Sigmoid colon (tissue), 4 donors: ENCODE measurements around the gene QKI.

Experiments
- POLR2A ChIP-seq, 2 donors: fragments of 450-650 bp; IDR thresholded peaks; one replicate each; pipeline ENCODE4 v1.6.1; 2016; ENCODE audit warnings: antibody characterized with exemption in 2 of 2, mild to moderate bottlenecking in 2 of 2, moderate library complexity in 2 of 2
- POLR2AphosphoS5 ChIP-seq, 4 donors: sonication (generic); formaldehyde crosslinking; IDR thresholded peaks; one replicate each; pipeline ENCODE4 v1.6.1; 2017; ENCODE audit warnings: antibody characterized with exemption in 4 of 4
- TF ChIP-seq, protein P1 (sequence below), 4 experiments: fragments of 450-650 bp in 3 of 4; fragments of 200-600 bp in 1 of 4; IDR thresholded peaks; one replicate each; pipeline ENCODE4 v1.5.1; 2016 to 2019; ENCODE audit warnings: antibody characterized with exemption in 4 of 4, mild to moderate bottlenecking in 3 of 4, moderate library complexity in 2 of 4

DNA sequence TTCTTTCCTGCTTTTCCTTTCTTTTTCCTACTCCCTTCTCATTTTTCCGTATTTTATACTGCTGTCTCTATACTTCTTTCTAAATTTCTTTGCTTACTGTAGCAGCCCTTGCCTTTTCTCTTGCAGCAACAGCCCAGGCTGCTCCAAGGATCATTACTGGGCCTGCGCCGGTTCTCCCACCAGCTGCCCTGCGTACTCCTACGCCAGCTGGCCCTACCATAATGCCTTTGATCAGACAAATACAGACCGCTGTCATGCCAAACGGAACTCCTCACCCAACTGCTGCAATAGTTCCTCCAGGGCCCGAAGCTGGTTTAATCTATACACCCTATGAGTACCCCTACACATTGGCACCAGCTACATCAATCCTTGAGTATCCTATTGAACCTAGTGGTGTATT is 148.8 kb downstream of the QKI start:
- TF ChIP-seq POLR2A (IDR thresholded peaks at IDR 0.05) (no peak), POLR2AphosphoS5 (IDR thresholded peaks at IDR 0.05) (no peak)
- TF ChIP-seq, protein P1, sequence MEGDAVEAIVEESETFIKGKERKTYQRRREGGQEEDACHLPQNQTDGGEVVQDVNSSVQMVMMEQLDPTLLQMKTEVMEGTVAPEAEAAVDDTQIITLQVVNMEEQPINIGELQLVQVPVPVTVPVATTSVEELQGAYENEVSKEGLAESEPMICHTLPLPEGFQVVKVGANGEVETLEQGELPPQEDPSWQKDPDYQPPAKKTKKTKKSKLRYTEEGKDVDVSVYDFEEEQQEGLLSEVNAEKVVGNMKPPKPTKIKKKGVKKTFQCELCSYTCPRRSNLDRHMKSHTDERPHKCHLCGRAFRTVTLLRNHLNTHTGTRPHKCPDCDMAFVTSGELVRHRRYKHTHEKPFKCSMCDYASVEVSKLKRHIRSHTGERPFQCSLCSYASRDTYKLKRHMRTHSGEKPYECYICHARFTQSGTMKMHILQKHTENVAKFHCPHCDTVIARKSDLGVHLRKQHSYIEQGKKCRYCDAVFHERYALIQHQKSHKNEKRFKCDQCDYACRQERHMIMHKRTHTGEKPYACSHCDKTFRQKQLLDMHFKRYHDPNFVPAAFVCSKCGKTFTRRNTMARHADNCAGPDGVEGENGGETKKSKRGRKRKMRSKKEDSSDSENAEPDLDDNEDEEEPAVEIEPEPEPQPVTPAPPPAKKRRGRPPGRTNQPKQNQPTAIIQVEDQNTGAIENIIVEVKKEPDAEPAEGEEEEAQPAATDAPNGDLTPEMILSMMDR (IDR thresholded peaks at IDR 0.05) = no peak
